Stimulated activated effector memory CD8-positive, alpha-beta T cell treated with anti-CD3 and anti-CD28 coated beads, Interleukin-12 subunit alpha, Interleukin-12 subunit beta, amount 100 ng/mL, for 72 hours (primary cell): ENCODE results near the gene ATAT1.

ENCODE experiments used
- ATAC-seq: fragments of 150-1000 bp; cut with Tn5 transposase; 2 replicates; pipeline ENCODE4 v1.10.0; 2021
- DNase-seq, 2 donors: peaks; one replicate each; pipeline ENCODE4 v3.0.0; 2021 to 2022; ENCODE audit warnings: low spot score in 2 of 2
- H3K27ac Mint-ChIP-seq: one replicate; pipeline ENCODE4 v1.8.0; 2022; ENCODE audit warnings: mild to moderate bottlenecking, mixed read lengths
- H3K36me3 Mint-ChIP-seq: one replicate; pipeline ENCODE4 v1.8.0; 2022; ENCODE audit warnings: mild to moderate bottlenecking, mixed read lengths
- H3K4me1 Mint-ChIP-seq: one replicate; pipeline ENCODE4 v1.8.0; 2022; ENCODE audit warnings: mixed read lengths
- H3K4me3 Mint-ChIP-seq: one replicate; pipeline ENCODE4 v1.8.0; 2022; ENCODE audit warnings: mild to moderate bottlenecking, mixed read lengths
- H3K9me3 Mint-ChIP-seq: one replicate; pipeline ENCODE4 v1.8.0; 2022; ENCODE audit warnings: mixed read lengths

The ATAT1 gene

DNA sequence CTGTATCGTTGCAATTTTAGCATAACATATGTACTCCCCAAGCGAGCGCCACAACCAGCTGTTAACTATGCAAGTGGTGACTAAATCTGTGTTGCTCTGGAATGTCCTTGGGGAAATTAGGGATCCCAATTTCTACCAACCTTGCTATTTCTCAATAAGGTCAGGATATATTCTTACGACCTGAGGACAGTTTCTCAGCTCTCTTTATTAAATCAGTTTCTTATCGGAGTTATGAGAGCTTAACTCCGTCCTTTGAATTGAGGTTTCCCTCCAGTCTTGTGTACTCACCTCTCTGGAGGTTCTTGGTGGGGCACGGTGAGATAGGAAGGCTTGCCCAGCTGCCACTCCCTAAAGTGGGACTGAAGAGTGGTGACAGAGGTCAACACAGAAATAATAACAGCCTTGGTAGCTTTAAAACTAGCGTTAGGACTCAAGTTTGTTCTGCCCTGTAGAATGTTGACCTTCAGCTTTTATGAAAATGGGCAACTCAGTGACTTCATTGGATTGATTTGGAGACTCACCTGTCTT lies 8.3 kb upstream of the ATAT1 start:
- no peaks in the 10 kb centered on the region for H3K9me3 Mint-ChIP-seq
- peak overlapping the region; percentile 100 for H3K27ac Mint-ChIP-seq
- peaks cover 100% of the 10 kb centered on the region for H3K36me3 Mint-ChIP-seq
- peak overlapping the region; percentile 87 for H3K4me3 Mint-ChIP-seq
- ATAC-seq (no peak), DNase-seq (no peak)
- peaks cover 52% of the 10 kb centered on the region for H3K4me1 Mint-ChIP-seq

DNA sequence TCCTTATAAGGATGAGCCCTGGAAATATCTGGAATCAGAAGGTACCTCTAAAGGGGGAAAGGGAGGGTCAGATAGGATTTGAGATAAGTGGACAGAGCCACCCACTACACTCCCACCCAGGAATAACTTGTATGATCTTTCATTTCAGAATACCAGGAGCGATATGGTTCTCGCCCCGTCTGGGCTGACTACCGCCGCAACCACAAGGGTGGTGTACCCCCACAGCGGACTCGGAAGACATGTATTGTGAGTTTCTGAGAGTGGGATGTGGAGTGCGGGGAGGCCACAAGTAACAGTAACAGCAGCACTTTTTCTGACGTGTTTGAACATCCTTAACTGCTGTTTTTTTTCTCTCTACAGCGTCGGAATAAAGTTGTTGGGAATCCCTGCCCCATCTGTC lies 7.1 kb upstream of the ATAT1 start:
- Mint-ChIP-seq H3K36me3 (peaks cover 100% of the 10 kb centered on the region), H3K4me1 (peaks cover 40% of the 10 kb centered on the region), H3K27ac (peak overlapping the region; percentile 100), H3K9me3 (no peaks in the 10 kb centered on the region), H3K4me3 (peak overlapping the region; percentile 87)
- DNase-seq (no peak), ATAC-seq (no peak)

DNA sequence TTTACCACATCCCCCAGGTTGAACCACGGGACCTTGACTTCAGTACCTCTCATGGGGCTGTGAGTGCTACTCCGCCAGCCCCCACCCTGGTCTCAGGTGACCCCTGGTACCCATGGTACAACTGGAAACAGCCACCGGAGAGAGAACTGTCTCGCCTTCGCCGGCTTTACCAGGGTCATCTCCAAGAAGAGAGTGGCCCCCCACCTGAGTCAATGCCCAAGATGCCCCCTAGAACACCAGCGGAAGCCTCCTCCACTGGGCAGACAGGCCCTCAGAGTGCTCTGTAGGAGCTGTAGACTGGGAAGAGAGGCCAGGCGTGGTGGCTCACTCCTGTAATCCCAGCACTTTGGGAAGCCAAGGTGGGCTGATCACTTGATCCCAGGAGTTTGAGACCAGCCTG lies 1.2 kb upstream of the ATAT1 start:
- H3K27ac Mint-ChIP-seq = peak overlapping the region; percentile 89
- H3K4me3 Mint-ChIP-seq = peak overlapping the region; percentile 88
- H3K4me1 Mint-ChIP-seq = peaks cover 32% of the 10 kb centered on the region
- H3K9me3 Mint-ChIP-seq = no peaks in the 10 kb centered on the region
- no peak for DNase-seq
- peaks cover 94% of the 10 kb centered on the region for H3K36me3 Mint-ChIP-seq
- no peak for ATAC-seq

DNA sequence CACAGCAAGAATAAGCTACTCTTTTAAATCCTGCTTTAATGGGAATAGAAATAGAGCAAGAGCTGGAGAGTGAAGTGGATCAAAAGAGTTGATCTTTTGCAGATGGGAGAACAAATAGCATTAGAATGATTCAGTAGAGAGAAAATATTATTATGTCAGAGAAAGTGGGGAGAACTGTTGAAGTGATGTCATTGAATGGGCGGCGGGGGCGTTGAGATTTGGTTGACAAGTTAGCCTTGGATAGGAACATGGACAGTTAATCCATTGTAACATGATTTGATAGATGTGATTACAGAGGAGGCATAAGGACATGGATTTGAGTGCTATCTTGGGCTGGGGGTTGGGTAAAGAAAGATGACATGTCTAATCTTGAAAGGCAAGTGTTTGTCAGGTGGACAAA lies 9.2 kb downstream of the ATAT1 start:
- ATAC-seq = no peak
- Mint-ChIP-seq H3K4me3 (no peak overlapping the region), H3K9me3 (no peaks in the 10 kb centered on the region), H3K36me3 (peaks cover 51% of the 10 kb centered on the region), H3K4me1 (peaks cover 1% of the 10 kb centered on the region), H3K27ac (no peak overlapping the region)
- no peak for DNase-seq

DNA sequence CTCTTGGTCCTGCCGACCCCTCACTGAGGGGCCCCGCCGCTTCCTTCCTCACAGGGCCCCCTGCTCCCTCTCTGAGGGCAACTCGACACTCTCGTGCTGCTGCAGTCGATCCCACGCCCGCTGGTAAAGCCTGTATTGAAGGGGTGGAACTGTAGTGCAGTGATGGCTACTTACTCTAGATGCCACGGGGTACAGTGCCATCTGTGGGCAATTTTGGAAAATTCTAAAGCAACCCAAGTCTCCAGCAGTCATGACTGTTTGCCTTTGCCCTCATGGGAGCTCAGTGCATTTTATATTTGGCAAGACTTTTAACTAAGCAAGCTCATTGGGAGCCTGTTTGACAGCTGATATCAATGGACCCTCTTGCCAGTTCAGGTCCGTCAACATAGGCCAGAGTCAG lies 13.8 kb downstream of the ATAT1 start:
- no peak for ATAC-seq
- H3K36me3 Mint-ChIP-seq = peaks cover 30% of the 10 kb centered on the region
- H3K9me3 Mint-ChIP-seq = no peaks in the 10 kb centered on the region
- DNase-seq = no peak
- no peak overlapping the region for H3K4me3 Mint-ChIP-seq
- H3K27ac Mint-ChIP-seq = no peak overlapping the region
- H3K4me1 Mint-ChIP-seq = peaks cover 6% of the 10 kb centered on the region

DNA sequence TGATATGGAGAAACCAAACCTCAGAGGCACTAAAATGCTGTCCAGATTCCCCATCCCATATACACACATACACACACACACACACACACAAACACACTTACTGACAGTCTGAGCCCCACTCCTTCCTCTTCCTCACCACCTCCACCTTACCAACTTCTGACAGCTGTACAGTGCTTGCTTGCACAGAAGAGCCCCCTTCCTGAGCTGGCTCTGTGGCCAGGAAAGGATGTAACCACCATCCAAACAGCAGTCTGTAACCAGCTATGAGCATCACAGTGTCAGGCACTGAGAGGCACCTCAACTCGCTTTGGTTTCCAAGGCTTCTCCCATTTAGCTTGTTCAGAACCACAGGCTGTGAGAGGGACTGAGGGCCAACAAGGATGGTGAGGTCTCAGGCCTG lies 14.4 kb downstream of the ATAT1 start:
- DNase-seq (no peak), ATAC-seq (no peak)
- peaks cover 12% of the 10 kb centered on the region for H3K4me1 Mint-ChIP-seq
- peak overlapping the region; percentile 56 for H3K27ac Mint-ChIP-seq
- no peaks in the 10 kb centered on the region for H3K9me3 Mint-ChIP-seq
- H3K4me3 Mint-ChIP-seq = no peak overlapping the region
- peaks cover 35% of the 10 kb centered on the region for H3K36me3 Mint-ChIP-seq

DNA sequence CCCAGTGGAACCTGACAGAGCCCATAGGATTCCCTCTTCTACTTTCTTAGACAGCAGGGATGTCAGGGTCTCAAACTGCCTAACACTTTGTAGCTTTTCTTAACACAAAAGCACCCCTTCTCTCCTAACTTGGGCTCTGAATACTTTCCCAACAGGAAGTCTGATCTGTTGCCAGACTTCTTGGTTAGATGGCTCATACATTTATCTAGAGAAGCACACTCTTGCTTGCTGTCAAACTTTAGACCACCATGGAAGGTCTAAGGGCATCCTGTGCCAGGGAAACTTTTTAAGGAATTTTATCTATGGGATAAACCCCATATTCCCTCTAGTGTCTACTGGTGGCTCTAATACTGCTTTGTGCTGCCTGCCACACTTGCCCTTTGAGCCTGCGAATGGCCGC lies 17.0 kb downstream of the ATAT1 start:
- Mint-ChIP-seq H3K4me1 (peaks cover 23% of the 10 kb centered on the region), H3K27ac (peak overlapping the region; percentile 81), H3K4me3 (no peak overlapping the region), H3K9me3 (no peaks in the 10 kb centered on the region), H3K36me3 (peaks cover 38% of the 10 kb centered on the region)
- DNase-seq (no peak), ATAC-seq (no peak)

DNA sequence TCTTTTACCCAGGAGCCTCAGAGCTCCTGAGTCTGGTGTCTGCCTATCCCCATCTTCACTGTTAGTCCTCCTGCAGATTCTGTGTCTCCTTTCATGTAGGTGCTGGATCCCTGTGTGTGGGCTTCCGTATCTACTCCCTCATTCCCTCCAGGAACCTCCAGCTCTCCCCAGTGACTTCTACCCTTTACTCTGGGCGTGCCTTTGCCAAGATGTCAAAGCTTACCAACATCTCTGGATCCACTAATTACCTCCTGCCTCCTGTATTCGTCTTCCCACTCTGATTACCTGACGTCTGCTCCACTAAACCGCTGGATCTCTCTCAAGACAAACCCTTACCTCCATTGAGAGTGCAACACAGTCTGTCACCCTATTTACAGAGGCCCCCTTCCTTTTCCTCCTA lies 18.1 kb downstream of the ATAT1 start:
- DNase-seq = no peak
- H3K27ac Mint-ChIP-seq = no peak overlapping the region
- H3K4me1 Mint-ChIP-seq = peaks cover 23% of the 10 kb centered on the region
- peaks cover 42% of the 10 kb centered on the region for H3K36me3 Mint-ChIP-seq
- no peak for ATAC-seq
- no peak overlapping the region for H3K4me3 Mint-ChIP-seq
- H3K9me3 Mint-ChIP-seq = no peaks in the 10 kb centered on the region

DNA sequence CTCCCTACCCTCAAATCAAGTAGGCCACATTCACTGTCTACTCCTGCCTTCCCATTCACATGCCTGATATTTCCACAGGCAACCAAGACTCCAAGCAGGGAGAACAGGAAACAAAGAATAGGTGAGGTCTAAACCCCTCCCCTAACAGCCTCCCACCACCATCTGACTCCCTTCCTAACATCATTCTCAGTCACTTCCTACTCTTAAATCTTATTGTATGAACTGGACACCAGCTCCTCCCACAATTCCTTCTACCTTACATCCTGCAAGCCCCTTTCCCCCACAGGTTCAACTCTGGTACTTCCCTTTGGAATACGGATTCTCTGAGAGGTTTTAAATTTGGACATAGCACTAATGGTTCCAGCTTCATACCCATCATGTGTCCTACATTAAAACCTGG lies 19.3 kb downstream of the ATAT1 start:
- ATAC-seq (no peak), DNase-seq (no peak)
- Mint-ChIP-seq H3K36me3 (peaks cover 52% of the 10 kb centered on the region), H3K27ac (peak overlapping the region; percentile 89), H3K4me1 (peaks cover 21% of the 10 kb centered on the region), H3K9me3 (no peaks in the 10 kb centered on the region), H3K4me3 (peak overlapping the region; percentile 75)

DNA sequence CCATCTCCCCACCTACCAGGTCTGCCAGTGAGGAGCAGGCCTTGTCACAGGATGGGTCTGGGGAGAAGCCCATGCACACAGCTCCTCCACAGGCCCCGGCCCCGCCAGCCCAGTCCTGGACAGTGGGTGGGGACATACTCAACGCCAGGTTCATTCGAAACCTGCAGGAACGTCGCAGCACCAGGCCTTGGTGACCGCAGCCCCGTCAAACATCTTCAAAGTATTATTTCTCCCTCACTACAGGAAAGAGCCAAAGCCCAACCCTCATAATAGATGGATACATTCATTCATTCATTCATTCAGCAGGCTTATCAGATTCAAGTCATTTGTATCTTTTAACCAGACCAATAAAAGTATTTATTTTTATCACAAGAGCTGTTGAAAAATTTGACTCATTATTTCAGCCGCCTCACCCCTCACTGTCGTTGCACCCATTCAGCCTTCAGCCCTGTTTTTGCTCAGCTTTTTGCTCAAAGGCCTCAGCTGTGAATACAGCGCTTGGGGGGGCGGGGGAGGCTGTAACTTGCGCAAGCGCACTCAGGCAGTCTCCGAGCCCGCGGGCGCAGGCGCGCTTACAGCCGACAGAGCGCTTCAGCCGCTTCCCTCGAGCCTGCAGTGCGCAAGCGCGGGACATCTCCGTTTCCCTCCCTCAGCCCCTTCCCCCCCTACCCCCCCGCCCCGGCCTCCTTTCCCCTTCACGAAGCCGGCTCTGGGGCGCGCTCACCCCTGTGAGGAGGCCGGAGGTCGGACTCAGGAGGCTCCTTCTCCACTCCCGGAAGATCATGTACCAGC lies 20.0 kb downstream of the ATAT1 start, which contains the start of gene C6orf136:
C6orf136 (plus strand) TSS at position 684 of the 792 bp plus-strand sequence; CDS start at position 783, 99 bp downstream.
- ATAC-seq = peak; percentile 82
- Mint-ChIP-seq H3K4me1 (peaks cover 18% of the 10 kb centered on the region), H3K27ac (peak within 1 kb of the TSS; percentile 89), H3K9me3 (no peaks in the 10 kb centered on the region), H3K36me3 (peaks cover 55% of the 10 kb centered on the region), H3K4me3 (peak within 1 kb of the TSS; percentile 75)
- DNase-seq = peak; percentile 75 to 92

DNA sequence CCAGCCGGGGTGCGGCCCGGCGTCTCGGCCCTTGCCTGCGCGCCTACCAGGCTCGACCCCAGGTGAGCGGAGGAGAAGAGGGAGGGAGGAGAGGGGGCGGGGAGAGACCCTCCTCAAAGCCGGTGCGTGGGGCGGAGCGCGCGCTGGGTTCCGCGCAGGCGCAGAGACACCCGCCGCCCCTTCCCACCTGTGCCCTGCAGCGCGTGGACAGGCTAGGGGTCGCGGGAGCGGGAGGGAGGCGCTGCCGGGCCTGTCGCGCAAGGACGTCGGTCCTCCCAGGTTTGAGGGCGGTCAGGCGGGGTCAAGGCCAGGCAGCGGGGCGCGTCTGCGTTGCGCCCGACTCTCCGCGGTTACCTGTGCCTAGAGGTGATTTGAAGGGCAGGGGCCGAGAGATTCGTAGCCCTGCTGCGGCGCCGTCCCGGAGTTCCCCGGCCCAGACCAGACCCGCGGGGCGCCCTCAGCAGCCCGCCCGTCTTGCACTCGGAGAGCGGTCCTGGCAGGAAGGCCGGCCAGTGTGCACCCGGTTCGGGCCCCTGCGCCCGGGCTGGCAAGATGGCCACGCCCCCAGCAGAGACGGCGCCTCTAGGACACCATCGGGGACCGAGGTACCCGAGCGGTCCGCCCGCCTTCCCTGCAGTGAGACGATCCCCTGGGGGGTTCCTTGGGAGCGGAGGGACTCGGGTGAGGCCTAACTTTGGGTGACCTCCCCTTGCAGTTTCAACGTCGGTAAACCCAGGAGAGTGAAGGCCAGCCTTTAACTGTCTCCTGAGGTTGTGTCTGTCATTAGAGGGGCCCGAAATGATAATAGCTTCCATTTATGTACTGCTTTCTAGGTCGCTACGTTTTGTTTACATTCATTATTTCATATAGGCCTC lies 20.8 kb downstream of the ATAT1 start:
- peaks cover 63% of the 10 kb centered on the region for H3K36me3 Mint-ChIP-seq
- peak overlapping the region; percentile 89 for H3K27ac Mint-ChIP-seq

DNA sequence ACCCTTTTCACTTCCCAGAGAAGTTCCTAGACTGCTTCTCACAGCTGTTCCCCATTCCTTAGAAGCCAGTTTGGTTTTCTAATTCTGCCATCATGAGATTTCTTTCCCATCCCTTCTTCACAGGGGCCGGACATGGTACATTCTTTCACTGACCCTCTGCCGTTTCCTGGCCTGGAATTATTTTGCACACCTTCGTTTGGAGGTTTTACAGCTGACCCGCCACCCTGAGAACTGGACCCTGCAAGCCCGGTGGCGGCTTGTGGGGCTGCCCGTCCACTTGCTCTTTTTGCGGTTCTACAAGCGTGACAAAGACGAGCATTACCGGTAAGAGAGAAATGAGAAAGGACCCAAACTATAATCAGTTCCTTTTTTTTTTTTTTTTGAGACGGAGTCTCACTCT lies 24.5 kb downstream of the ATAT1 start:
- Mint-ChIP-seq H3K4me3 (no peak overlapping the region), H3K27ac (peak overlapping the region; percentile 32), H3K36me3 (peaks cover 79% of the 10 kb centered on the region), H3K4me1 (peaks cover 11% of the 10 kb centered on the region), H3K9me3 (no peaks in the 10 kb centered on the region)
- DNase-seq (no peak), ATAC-seq (no peak)

More for the DNA sequence above, 20.8 kb downstream of the ATAT1 start:
- Mint-ChIP-seq H3K4me1 (peaks cover 18% of the 10 kb centered on the region), H3K9me3 (no peaks in the 10 kb centered on the region), H3K4me3 (peak overlapping the region; percentile 75)
- ATAC-seq (peak; percentile 85), DNase-seq (peak; percentile 60 to 92)

DNA sequence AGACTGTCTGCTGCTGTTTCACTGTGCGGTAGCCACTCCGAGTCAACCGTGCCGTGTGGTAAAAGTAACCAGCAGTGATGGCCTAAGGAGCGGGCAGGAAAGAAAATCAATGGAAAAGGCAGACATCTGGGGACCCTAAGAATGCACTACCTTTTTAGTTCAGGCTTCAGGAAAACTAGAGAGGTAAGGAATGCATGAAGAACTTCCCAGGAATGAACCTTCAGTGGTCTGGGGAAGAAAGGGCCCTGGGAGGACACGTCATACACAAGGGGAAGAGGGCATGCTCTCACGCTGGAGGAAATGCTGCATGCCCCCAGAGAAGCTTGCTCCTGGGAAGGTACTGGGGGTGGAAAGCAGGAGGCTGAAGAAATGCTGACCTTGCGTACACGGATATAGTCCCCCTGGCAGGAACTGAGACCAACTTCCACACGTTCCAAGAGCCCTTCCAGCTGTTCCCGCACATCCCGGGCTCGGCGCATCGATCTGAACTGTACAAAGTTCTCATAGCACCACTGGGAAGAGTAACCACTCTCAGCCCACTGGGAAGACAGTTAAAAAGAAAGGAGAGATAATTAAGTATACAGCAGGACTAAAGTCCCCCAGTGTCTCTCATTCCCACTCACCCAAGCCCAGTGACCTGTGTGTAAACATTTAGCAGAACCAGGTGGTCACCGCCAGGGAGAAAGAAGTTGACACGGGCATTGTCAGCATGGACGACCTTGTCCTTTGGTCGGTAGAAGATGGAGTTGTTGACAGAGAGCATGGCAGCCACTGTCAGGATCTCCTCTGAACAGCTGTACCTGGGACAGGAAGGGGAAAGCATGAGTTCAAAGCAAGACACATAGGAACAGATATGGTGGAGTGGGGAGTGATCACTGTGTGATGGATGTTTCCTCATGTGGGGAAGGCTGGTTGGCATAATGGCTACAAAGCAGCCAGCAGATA lies 28.4 kb downstream of the ATAT1 start:
- Mint-ChIP-seq H3K9me3 (no peaks in the 10 kb centered on the region), H3K4me3 (no peak overlapping the region), H3K27ac (no peak overlapping the region), H3K4me1 (no peaks in the 10 kb centered on the region), H3K36me3 (peaks cover 99% of the 10 kb centered on the region)
- DNase-seq (no peak), ATAC-seq (no peak)

DNA sequence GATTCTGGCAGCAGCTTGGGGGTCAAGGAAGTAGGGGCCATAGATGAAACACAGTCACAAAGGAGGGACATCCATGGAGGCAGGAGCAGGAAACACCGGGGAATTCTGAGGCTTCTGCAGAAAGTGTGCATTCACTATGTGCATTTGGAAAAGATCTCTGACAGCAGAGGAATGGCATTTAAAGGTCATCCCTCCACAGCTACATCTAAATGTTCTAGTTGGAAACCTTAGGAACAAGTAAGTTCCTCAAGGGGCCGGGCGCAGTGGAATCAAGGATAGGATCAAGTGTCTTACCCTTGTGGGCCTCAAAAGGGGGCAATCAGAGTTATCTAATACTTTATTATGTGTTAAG lies 29.0 kb downstream of the ATAT1 start:
- ATAC-seq (no peak), DNase-seq (no peak)
- H3K4me3 Mint-ChIP-seq = no peak overlapping the region
- H3K36me3 Mint-ChIP-seq = peaks cover 99% of the 10 kb centered on the region
- H3K4me1 Mint-ChIP-seq = no peaks in the 10 kb centered on the region
- no peak overlapping the region for H3K27ac Mint-ChIP-seq
- no peaks in the 10 kb centered on the region for H3K9me3 Mint-ChIP-seq

DNA sequence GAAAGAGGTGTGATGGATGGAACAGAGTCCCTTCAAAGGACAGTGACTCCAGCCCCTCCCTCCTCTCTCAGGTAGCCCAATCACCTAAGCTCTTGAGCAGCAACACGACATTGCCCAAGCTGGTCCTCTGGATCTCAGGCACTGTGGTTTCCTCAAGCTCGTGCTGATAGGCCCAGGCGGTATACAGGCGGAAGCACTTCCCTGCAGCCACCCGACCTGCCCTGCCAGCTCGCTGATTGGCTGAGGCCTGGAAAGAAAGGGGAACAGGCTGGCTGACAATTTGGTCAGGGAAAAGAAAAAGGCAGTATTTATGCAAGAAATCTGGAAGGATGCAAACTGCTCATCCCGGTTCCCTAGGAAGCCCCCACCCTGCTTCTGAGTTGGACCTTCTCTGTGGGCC lies 29.8 kb downstream of the ATAT1 start:
- Mint-ChIP-seq H3K9me3 (no peaks in the 10 kb centered on the region), H3K4me1 (no peaks in the 10 kb centered on the region), H3K36me3 (peaks cover 99% of the 10 kb centered on the region), H3K27ac (peak overlapping the region; percentile 14), H3K4me3 (no peak overlapping the region)
- DNase-seq (no peak), ATAC-seq (no peak)
